Measurements from ENCODE around the gene RGMB. TPM values are rescaled to one million over a fixed set of nuclear protein-coding genes. Genes with fewer than 3 reads are reported as not detected.

The RGMB gene
- total and polyA plus RNA-seq, 2 donors (not counting 1 experiment from before 2014, with no cell fraction given) = 14.7 to 18.3 TPM

GRCh38 chr5:98727686-98728085 lies 45.8 kb upstream of the RGMB start:
- Histone ChIP-seq H3K4me2 (replicated peaks; ENCODE audit: low read depth, low read length, poor library complexity, severe bottlenecking) (no peak overlapping the region), H3K79me2 (ENCODE audit: control insufficient read depth, insufficient read depth, low read length) (no peaks in the 10 kb centered on the region), H3K9me3 (ENCODE audit: control extremely low read depth in 1 of 3, control insufficient read depth in 2 of 3, insufficient read depth in 1 of 3, low read length in 2 of 3) (no peaks in the 10 kb centered on the region), H3K36me3 (replicated peaks in 1 of 2; ENCODE audit: control extremely low read depth in 1 of 2, control insufficient read depth in 1 of 2, extremely low read depth in 1 of 2, insufficient read depth in 2 of 2, low read length in 1 of 2) (no peaks in the 10 kb centered on the region), H3K9ac (ENCODE audit: low read length) (no peak overlapping the region), H3K4me3 (ENCODE audit: control extremely low read depth in 1 of 5, extremely low read depth in 1 of 5, insufficient read depth in 1 of 5, low read depth in 2 of 5, low read length in 4 of 5) (no peak overlapping the region), H3K27me3 (replicated peaks in 1 of 4; ENCODE audit: control extremely low read depth in 1 of 4, control insufficient read depth in 3 of 4, insufficient read depth in 4 of 4, low read length in 3 of 4) (peaks cover 0 to 2% (median 0%) of the 10 kb centered on the region in 4 experiments), H4K20me1 (ENCODE audit: control insufficient read depth, insufficient read depth, low read length, poor library complexity, severe bottlenecking) (no peaks in the 10 kb centered on the region), H3K4me1 (ENCODE audit: control insufficient read depth in 2 of 2, insufficient read depth in 2 of 2, low read length in 2 of 2) (no peaks in the 10 kb centered on the region), H2AFZ (ENCODE audit: insufficient read depth, low read depth, low read length, poor library complexity, severe bottlenecking) (no peak overlapping the region), H3K27ac (ENCODE audit: low read length in 2 of 2) (no peak overlapping the region)
- no peak for ATAC-seq (ENCODE audit: low read depth)
- no peak overlapping the region for H3K27ac Mint-ChIP-seq
- peaks cover 16% of the 10 kb centered on the region for H3K27me3 Mint-ChIP-seq
- TF ChIP-seq EZH2 (IDR thresholded peaks at IDR 0.05; ENCODE audit: borderline replicate concordance, insufficient read depth, low read depth, low read length, poor library complexity, severe bottlenecking) (no peak), CTCF (IDR thresholded peaks at IDR 0.05) (no peak)
- no peak overlapping the region for H3K4me3 Mint-ChIP-seq
- intact Hi-C loops (cut with micrococcal nuclease) = no loop called here
- no peaks in the 10 kb centered on the region for H3K9me3 Mint-ChIP-seq (ENCODE audit: insufficient read depth)
- DNase-seq = no peak
- CTCF ChIA-PET = no interaction called here
- no peaks in the 10 kb centered on the region for H3K4me1 Mint-ChIP-seq
- POLR2A ChIA-PET = no interaction called here
- no CpG with 5 or more reads among the region's 5 CpGs for WGBS (ENCODE audit: insufficient coverage)

DNA sequence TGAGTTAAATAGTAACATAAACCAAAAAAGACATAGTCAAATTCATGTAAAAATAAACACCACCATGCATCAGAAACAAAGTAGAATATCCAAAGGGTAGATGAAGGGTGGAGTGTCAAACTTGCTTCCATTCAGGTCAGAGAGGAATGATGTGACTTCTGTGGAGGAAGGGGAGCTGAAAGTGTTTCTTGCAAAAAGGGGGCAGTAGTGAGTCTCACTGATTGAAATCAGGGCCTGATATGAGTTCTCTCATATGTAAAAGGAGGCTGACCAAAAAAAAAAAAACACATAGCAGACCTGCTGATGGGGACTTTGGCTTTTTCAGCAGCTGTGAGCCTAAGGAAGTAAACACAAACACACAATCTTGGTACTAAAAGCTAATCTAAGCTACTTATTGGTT lies 38.8 kb upstream of the RGMB start:
- ATAC-seq (ENCODE audit: low read depth) (no peak), DNase-seq (no peak)
- peaks cover 46% of the 10 kb centered on the region for H3K27me3 Mint-ChIP-seq
- peaks cover 0 to 12% (median 2%) of the 10 kb centered on the region in 4 experiments for H3K27me3 ChIP-seq (replicated peaks in 1 of 4; ENCODE audit: control extremely low read depth in 1 of 4, control insufficient read depth in 3 of 4, insufficient read depth in 4 of 4, low read length in 3 of 4)
- H3K36me3 ChIP-seq (replicated peaks in 1 of 2; ENCODE audit: control extremely low read depth in 1 of 2, control insufficient read depth in 1 of 2, extremely low read depth in 1 of 2, insufficient read depth in 2 of 2, low read length in 1 of 2) = no peaks in the 10 kb centered on the region
- H3K4me1 Mint-ChIP-seq = no peaks in the 10 kb centered on the region
- H4K20me1 ChIP-seq (ENCODE audit: control insufficient read depth, insufficient read depth, low read length, poor library complexity, severe bottlenecking) = no peaks in the 10 kb centered on the region
- H3K79me2 ChIP-seq (ENCODE audit: control insufficient read depth, insufficient read depth, low read length) = no peaks in the 10 kb centered on the region
- H3K27ac ChIP-seq (ENCODE audit: low read length in 2 of 2) = no peak overlapping the region
- H2AFZ ChIP-seq (ENCODE audit: insufficient read depth, low read depth, low read length, poor library complexity, severe bottlenecking) = no peak overlapping the region
- H3K27ac Mint-ChIP-seq = no peak overlapping the region
- H3K4me3 ChIP-seq (ENCODE audit: control extremely low read depth in 1 of 5, extremely low read depth in 1 of 5, insufficient read depth in 1 of 5, low read depth in 2 of 5, low read length in 4 of 5) = no peak overlapping the region
- ChIA-PET CTCF (interaction anchor here (1.1 kb wide), 1 partner anchor 61 kb away, joined by 3 read pairs; no protein-coding TSS in a partner anchor), POLR2A (no interaction called here)
- no peak overlapping the region for H3K4me2 ChIP-seq (replicated peaks; ENCODE audit: low read depth, low read length, poor library complexity, severe bottlenecking)
- no peak overlapping the region for H3K4me3 Mint-ChIP-seq
- H3K9ac ChIP-seq (ENCODE audit: low read length) = no peak overlapping the region
- H3K4me1 ChIP-seq (ENCODE audit: control insufficient read depth in 2 of 2, insufficient read depth in 2 of 2, low read length in 2 of 2) = no peaks in the 10 kb centered on the region
- TF ChIP-seq EZH2 (IDR thresholded peaks at IDR 0.05; ENCODE audit: borderline replicate concordance, insufficient read depth, low read depth, low read length, poor library complexity, severe bottlenecking) = no peak
- TF ChIP-seq CTCF (IDR thresholded peaks at IDR 0.05) = no peak
- peaks cover 0 to 7% (median 0%) of the 10 kb centered on the region in 3 donors for H3K9me3 ChIP-seq (ENCODE audit: control extremely low read depth in 1 of 3, control insufficient read depth in 2 of 3, insufficient read depth in 1 of 3, low read length in 2 of 3)
- peaks cover 2% of the 10 kb centered on the region for H3K9me3 Mint-ChIP-seq (ENCODE audit: insufficient read depth)
- intact Hi-C loops (cut with micrococcal nuclease) = no loop called here

All from B cell (primary cell).